Measurements from ENCODE around the gene MAP7.
"Not testable (repeated sequence)": the region's sequence is repeated elsewhere in the genome, so short reads cannot be mapped to it uniquely, and the experiment has no call there.

Gene MAP7

GRCh38 chr6:136468711-136469110 lies 81.5 kb downstream of the MAP7 start:
- no peak for DNase-seq (ENCODE audit: low read depth in 2 of 2)

GRCh38 chr6:136467186-136467585 lies 83.0 kb downstream of the MAP7 start:
- no peak for DNase-seq (ENCODE audit: low read depth in 2 of 2)

GRCh38 chr6:136466777-136467176 lies 83.4 kb downstream of the MAP7 start:
- DNase-seq (ENCODE audit: low read depth in 2 of 2): no peak

- no peak for DNase-seq (ENCODE audit: low read depth in 2 of 2)
Observed at GRCh38 chr6:136465766-136466303, 84.4 kb downstream of the MAP7 start.

GRCh38 chr6:136464874-136465273 lies 85.3 kb downstream of the MAP7 start:
- DNase-seq (ENCODE audit: low read depth in 2 of 2): no peak

GRCh38 chr6:136464148-136464547 lies 86.1 kb downstream of the MAP7 start:
- DNase-seq (ENCODE audit: low read depth in 2 of 2): no peak

- no peak for DNase-seq (ENCODE audit: low read depth in 2 of 2)
Observed at GRCh38 chr6:136463743-136464142, 86.5 kb downstream of the MAP7 start.

- no peak for DNase-seq (ENCODE audit: low read depth in 2 of 2)
Observed at GRCh38 chr6:136446579-136447187, 103.5 kb downstream of the MAP7 start.

- no peak for DNase-seq (ENCODE audit: low read depth in 2 of 2)
Observed at GRCh38 chr6:136446145-136446544, 104.1 kb downstream of the MAP7 start.

GRCh38 chr6:136445063-136445462 lies 105.2 kb downstream of the MAP7 start:
- DNase-seq (ENCODE audit: low read depth in 2 of 2): no peak

GRCh38 chr6:136440203-136440602 lies 110.0 kb downstream of the MAP7 start:
- DNase-seq (ENCODE audit: low read depth in 2 of 2): no peak

- DNase-seq (ENCODE audit: low read depth in 2 of 2): no peak
Observed at GRCh38 chr6:136439514-136440190, 110.6 kb downstream of the MAP7 start.

GRCh38 chr6:136438441-136438840 lies 111.8 kb downstream of the MAP7 start:
- no peak for DNase-seq (ENCODE audit: low read depth in 2 of 2)

- no peak for DNase-seq (ENCODE audit: low read depth in 2 of 2)
Observed at GRCh38 chr6:136437246-136437645, 113.0 kb downstream of the MAP7 start.

GRCh38 chr6:136435101-136435500 lies 115.1 kb downstream of the MAP7 start:
- no peak for DNase-seq (ENCODE audit: low read depth in 2 of 2)

GRCh38 chr6:136431306-136431705 lies 118.9 kb downstream of the MAP7 start:
- DNase-seq (ENCODE audit: low read depth in 2 of 2): not testable (repeated sequence)

- DNase-seq (ENCODE audit: low read depth in 2 of 2): no peak
Observed at GRCh38 chr6:136429264-136430065, 120.8 kb downstream of the MAP7 start.

GRCh38 chr6:136427378-136427717 lies 122.9 kb downstream of the MAP7 start:
- no peak for DNase-seq (ENCODE audit: low read depth in 2 of 2)

- DNase-seq (ENCODE audit: low read depth in 2 of 2): no peak
Observed at GRCh38 chr6:136426627-136427377, 123.4 kb downstream of the MAP7 start.

- DNase-seq (ENCODE audit: low read depth in 2 of 2): no peak
Observed at GRCh38 chr6:136425793-136426192, 124.4 kb downstream of the MAP7 start.

GRCh38 chr6:136424901-136425300 lies 125.3 kb downstream of the MAP7 start:
- no peak for DNase-seq (ENCODE audit: low read depth in 2 of 2)

GRCh38 chr6:136424450-136424849 lies 125.8 kb downstream of the MAP7 start:
- no peak for DNase-seq (ENCODE audit: low read depth in 2 of 2)

Measured in stimulated activated CD8-positive, alpha-beta memory T cell treated with anti-CD3 and anti-CD28 coated beads, Interleukin-15, amount 100 ng/mL, for 4 hours (primary cell).